ENCODE data around the gene HLA-DMB.

HLA-DMB gene

GRCh38 chr6:32940656-32941213 is at the start of gene HLA-DMB:
Gene HLA-DMB (minus strand): TSS chr6:32941028. CDS start chr6:32940807, 221 bp downstream.
- no CpG with 5 or more reads among the region's 9 CpGs for WGBS (ENCODE audit: insufficient coverage, insufficient read length)
- Histone ChIP-seq H3K9me3 (ENCODE audit: control insufficient read depth, insufficient read depth, low read length) (no peaks in the 10 kb centered on the region), H3K27me3 (ENCODE audit: control insufficient read depth, insufficient read depth, low read length) (no peaks in the 10 kb centered on the region), H3K36me3 (ENCODE audit: control insufficient read depth, insufficient read depth, low read length) (no peaks in the 10 kb centered on the region), H3K27ac (ENCODE audit: low read length) (no peak within 1 kb of the TSS), H3K4me3 (ENCODE audit: low read length) (no peak within 1 kb of the TSS; the same call in 1 of the 2 replicates), H3K4me1 (ENCODE audit: control insufficient read depth, insufficient read depth, low read length) (no peaks in the 10 kb centered on the region)
- peak; percentile 47 for DNase-seq (ENCODE audit: low read depth, low spot score)

- H3K4me1 ChIP-seq (ENCODE audit: control insufficient read depth, insufficient read depth, low read length): no peaks in the 10 kb centered on the region
- no CpG with 5 or more reads among the region's 1 CpG for WGBS (ENCODE audit: insufficient coverage, insufficient read length)
- H3K27ac ChIP-seq (ENCODE audit: low read length): no peak overlapping the region
- H3K4me3 ChIP-seq (ENCODE audit: low read length): no peak overlapping the region
- DNase-seq (ENCODE audit: low read depth, low spot score): no peak
- H3K9me3 ChIP-seq (ENCODE audit: control insufficient read depth, insufficient read depth, low read length): no peaks in the 10 kb centered on the region
- H3K27me3 ChIP-seq (ENCODE audit: control insufficient read depth, insufficient read depth, low read length): no peaks in the 10 kb centered on the region
- H3K36me3 ChIP-seq (ENCODE audit: control insufficient read depth, insufficient read depth, low read length): no peaks in the 10 kb centered on the region
These were observed 48.5 kb upstream of the HLA-DMB start for GRCh38 chr6:32989368-32989767.

GRCh38 chr6:32984622-32985389 is 44.0 kb upstream of the HLA-DMB start:
- Histone ChIP-seq H3K36me3 (ENCODE audit: control insufficient read depth, insufficient read depth, low read length) (peaks cover 10% of the 10 kb centered on the region), H3K27ac (ENCODE audit: low read length) (no peak overlapping the region), H3K27me3 (ENCODE audit: control insufficient read depth, insufficient read depth, low read length) (no peaks in the 10 kb centered on the region), H3K4me3 (ENCODE audit: low read length) (no peak overlapping the region), H3K9me3 (ENCODE audit: control insufficient read depth, insufficient read depth, low read length) (no peaks in the 10 kb centered on the region), H3K4me1 (ENCODE audit: control insufficient read depth, insufficient read depth, low read length) (no peaks in the 10 kb centered on the region)
- DNase-seq (ENCODE audit: low read depth, low spot score): no peak
- WGBS (ENCODE audit: insufficient coverage, insufficient read length): no CpG with 5 or more reads among the region's 9 CpGs

GRCh38 chr6:32983964-32984621 is 43.3 kb upstream of the HLA-DMB start:
- Histone ChIP-seq H3K4me3 (ENCODE audit: low read length) (no peak overlapping the region), H3K27ac (ENCODE audit: low read length) (no peak overlapping the region), H3K4me1 (ENCODE audit: control insufficient read depth, insufficient read depth, low read length) (no peaks in the 10 kb centered on the region), H3K36me3 (ENCODE audit: control insufficient read depth, insufficient read depth, low read length) (peaks cover 17% of the 10 kb centered on the region), H3K27me3 (ENCODE audit: control insufficient read depth, insufficient read depth, low read length) (no peaks in the 10 kb centered on the region), H3K9me3 (ENCODE audit: control insufficient read depth, insufficient read depth, low read length) (no peaks in the 10 kb centered on the region)
- no peak for DNase-seq (ENCODE audit: low read depth, low spot score)
- no CpG with 5 or more reads among the region's 3 CpGs for WGBS (ENCODE audit: insufficient coverage, insufficient read length)

GRCh38 chr6:32983493-32983848 is 42.6 kb upstream of the HLA-DMB start:
- Histone ChIP-seq H3K27ac (ENCODE audit: low read length) (no peak overlapping the region), H3K4me1 (ENCODE audit: control insufficient read depth, insufficient read depth, low read length) (no peaks in the 10 kb centered on the region), H3K27me3 (ENCODE audit: control insufficient read depth, insufficient read depth, low read length) (no peaks in the 10 kb centered on the region), H3K9me3 (ENCODE audit: control insufficient read depth, insufficient read depth, low read length) (no peaks in the 10 kb centered on the region), H3K4me3 (ENCODE audit: low read length) (no peak overlapping the region), H3K36me3 (ENCODE audit: control insufficient read depth, insufficient read depth, low read length) (peaks cover 21% of the 10 kb centered on the region)
- no CpG with 5 or more reads among the region's 1 CpG for WGBS (ENCODE audit: insufficient coverage, insufficient read length)
- DNase-seq (ENCODE audit: low read depth, low spot score): no peak

GRCh38 chr6:32982702-32983492 is 42.1 kb upstream of the HLA-DMB start:
- WGBS (ENCODE audit: insufficient coverage, insufficient read length): no CpG with 5 or more reads among the region's 6 CpGs
- peaks cover 27% of the 10 kb centered on the region for H3K36me3 ChIP-seq (ENCODE audit: control insufficient read depth, insufficient read depth, low read length)
- H3K9me3 ChIP-seq (ENCODE audit: control insufficient read depth, insufficient read depth, low read length): no peaks in the 10 kb centered on the region
- no peaks in the 10 kb centered on the region for H3K4me1 ChIP-seq (ENCODE audit: control insufficient read depth, insufficient read depth, low read length)
- H3K27ac ChIP-seq (ENCODE audit: low read length): no peak overlapping the region
- H3K4me3 ChIP-seq (ENCODE audit: low read length): no peak overlapping the region
- no peaks in the 10 kb centered on the region for H3K27me3 ChIP-seq (ENCODE audit: control insufficient read depth, insufficient read depth, low read length)
- DNase-seq (ENCODE audit: low read depth, low spot score): no peak

GRCh38 chr6:32982084-32982701 is 41.4 kb upstream of the HLA-DMB start:
- DNase-seq (ENCODE audit: low read depth, low spot score): no peak
- Histone ChIP-seq H3K27ac (ENCODE audit: low read length) (no peak overlapping the region), H3K9me3 (ENCODE audit: control insufficient read depth, insufficient read depth, low read length) (no peaks in the 10 kb centered on the region), H3K36me3 (ENCODE audit: control insufficient read depth, insufficient read depth, low read length) (peaks cover 34% of the 10 kb centered on the region), H3K27me3 (ENCODE audit: control insufficient read depth, insufficient read depth, low read length) (no peaks in the 10 kb centered on the region), H3K4me3 (ENCODE audit: low read length) (no peak overlapping the region), H3K4me1 (ENCODE audit: control insufficient read depth, insufficient read depth, low read length) (no peaks in the 10 kb centered on the region)
- whole genome bisulfite sequencing (ENCODE audit: insufficient coverage, insufficient read length): no CpG with 5 or more reads among the region's 8 CpGs

- Histone ChIP-seq H3K9me3 (ENCODE audit: control insufficient read depth, insufficient read depth, low read length) (no peaks in the 10 kb centered on the region), H3K27me3 (ENCODE audit: control insufficient read depth, insufficient read depth, low read length) (no peaks in the 10 kb centered on the region), H3K27ac (ENCODE audit: low read length) (no peak overlapping the region), H3K4me3 (ENCODE audit: low read length) (no peak overlapping the region), H3K4me1 (ENCODE audit: control insufficient read depth, insufficient read depth, low read length) (no peaks in the 10 kb centered on the region), H3K36me3 (ENCODE audit: control insufficient read depth, insufficient read depth, low read length) (peaks cover 47% of the 10 kb centered on the region)
- no CpG with 5 or more reads among the region's 11 CpGs for WGBS (ENCODE audit: insufficient coverage, insufficient read length)
- DNase-seq (ENCODE audit: low read depth, low spot score): no peak
These were observed 39.7 kb upstream of the HLA-DMB start for GRCh38 chr6:32980488-32981038.

- Histone ChIP-seq H3K9me3 (ENCODE audit: control insufficient read depth, insufficient read depth, low read length) (no peaks in the 10 kb centered on the region), H3K27ac (ENCODE audit: low read length) (no peak overlapping the region), H3K4me3 (ENCODE audit: low read length) (no peak overlapping the region), H3K27me3 (ENCODE audit: control insufficient read depth, insufficient read depth, low read length) (no peaks in the 10 kb centered on the region), H3K4me1 (ENCODE audit: control insufficient read depth, insufficient read depth, low read length) (no peaks in the 10 kb centered on the region), H3K36me3 (ENCODE audit: control insufficient read depth, insufficient read depth, low read length) (peaks cover 51% of the 10 kb centered on the region)
- DNase-seq (ENCODE audit: low read depth, low spot score): no peak
- no CpG with 5 or more reads among the region's 12 CpGs for WGBS (ENCODE audit: insufficient coverage, insufficient read length)
These were observed 39.1 kb upstream of the HLA-DMB start for GRCh38 chr6:32979720-32980487.
